PFSK-1 (cell line): ENCODE data around the gene MGA.

Source experiments
- POLR2AphosphoS5 ChIP-seq: IDR thresholded peaks from 2 replicates; pipeline ENCODE4 v1.6.1; 2012; ENCODE audit warnings: low read depth, mild to moderate bottlenecking, control low read depth, low read length, moderate library complexity
- TAF1 ChIP-seq: IDR thresholded peaks from 2 replicates; pipeline ENCODE4 v1.6.1; 2012; ENCODE audit warnings: low read length, control low read depth, borderline replicate concordance; ENCODE audit not compliant: insufficient read depth

- TF ChIP-seq POLR2AphosphoS5 (no peak), TAF1 (no peak)
Observed at GRCh38 chr15:41813426-41813825, 153.2 kb downstream of the MGA start.
